GM19239 (cell line): Measurements from ENCODE around the gene POU6F2.
"Not testable (repeated sequence)": the region's sequence is repeated elsewhere in the genome, so short reads cannot be mapped to it uniquely, and the experiment has no call there.

Source experiments
- DNase-seq: peaks from one replicate; pipeline ENCODE4 v3.0.0; 2011; ENCODE audit warnings: low spot score; ENCODE audit not compliant: insufficient read length
- FAIRE-seq: peaks from 2 replicates; lab custom pipeline; 2011; peaks lifted over from hg19 to GRCh38; lab: Jason Lieb, UNC

The POU6F2 gene

GRCh38 chr7:39375047-39375873, 397.6 kb downstream of the POU6F2 start:
- FAIRE-seq (no peak), DNase-seq (no peak)

DNA sequence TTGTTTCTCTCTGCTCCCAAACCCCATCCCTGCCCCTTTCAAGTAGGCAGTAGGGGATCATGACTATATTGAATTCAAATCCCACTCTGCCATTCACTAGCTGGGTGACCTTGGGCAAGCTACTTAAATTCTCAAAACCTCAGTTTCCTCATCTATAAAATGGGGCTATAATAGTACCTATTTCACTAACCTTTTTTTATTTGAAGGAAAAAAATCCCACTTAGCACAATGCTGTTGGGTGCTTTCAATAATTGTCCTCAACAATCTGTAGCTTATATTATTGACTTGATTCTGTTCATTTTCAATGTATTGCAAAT, 398.1 kb downstream of the POU6F2 start:
- DNase-seq (no peak), FAIRE-seq (no peak)

DNA sequence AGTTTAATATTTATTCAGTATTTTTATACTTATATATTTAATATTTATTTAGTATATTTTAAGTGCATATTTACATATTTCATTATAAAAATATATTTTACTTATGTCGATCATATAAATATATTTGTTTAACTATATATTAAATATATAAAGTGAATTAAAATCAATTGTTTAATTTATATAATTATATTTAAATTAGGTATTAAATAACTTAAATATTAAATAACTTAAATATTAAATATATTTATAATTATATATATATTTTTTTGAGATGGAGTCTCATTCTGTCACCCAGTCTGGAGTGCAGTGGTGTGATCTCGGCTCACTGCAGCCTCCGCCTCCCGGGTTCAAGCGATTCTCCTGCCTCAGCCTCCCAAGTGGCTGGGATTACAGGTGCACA, 399.2 kb downstream of the POU6F2 start:
- FAIRE-seq, DNase-seq: not testable (repeated sequence)

DNA sequence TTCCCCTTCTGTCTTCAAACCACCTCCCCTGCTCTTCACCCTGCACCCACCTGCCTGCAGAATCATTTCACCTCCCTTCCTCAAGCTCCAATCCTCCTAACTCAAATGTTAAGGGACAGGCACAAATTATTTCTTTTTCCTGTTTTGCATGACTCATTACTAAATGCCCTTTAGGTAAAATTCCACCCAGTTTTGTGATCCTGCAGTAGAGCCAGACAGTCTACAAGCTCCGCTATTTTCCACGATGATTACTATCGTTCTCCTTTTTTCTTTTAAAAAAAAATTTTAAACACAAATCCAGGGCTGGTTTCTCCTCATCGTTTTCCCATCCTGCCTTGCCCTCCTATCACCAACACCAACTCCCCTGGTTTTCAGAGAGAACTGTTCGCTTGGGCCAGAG, 401.7 kb downstream of the POU6F2 start:
- no peak for DNase-seq
- no peak for FAIRE-seq

GRCh38 chr7:39383136-39383535, 405.4 kb downstream of the POU6F2 start:
- DNase-seq (no peak), FAIRE-seq (no peak)

DNA sequence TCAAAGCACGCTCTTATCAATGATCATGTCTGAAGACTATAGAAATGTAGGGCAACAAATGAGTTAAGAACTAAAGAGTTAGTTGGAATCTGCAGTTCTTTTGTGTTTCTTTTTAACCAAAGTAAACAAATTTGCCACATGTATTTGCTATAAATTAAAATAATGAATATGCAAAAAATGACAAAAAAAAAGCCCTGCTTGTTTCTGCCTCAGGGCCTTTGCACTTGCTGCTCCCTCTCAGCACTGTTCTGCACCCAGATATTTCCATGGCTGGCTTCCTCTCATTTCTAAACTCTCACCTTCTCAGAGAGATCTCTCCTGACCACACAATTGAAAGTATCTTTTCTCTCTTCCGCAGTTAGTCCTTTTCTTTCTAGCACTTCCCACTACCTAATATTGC, 406.7 kb downstream of the POU6F2 start:
- FAIRE-seq = no peak
- no peak for DNase-seq

DNA sequence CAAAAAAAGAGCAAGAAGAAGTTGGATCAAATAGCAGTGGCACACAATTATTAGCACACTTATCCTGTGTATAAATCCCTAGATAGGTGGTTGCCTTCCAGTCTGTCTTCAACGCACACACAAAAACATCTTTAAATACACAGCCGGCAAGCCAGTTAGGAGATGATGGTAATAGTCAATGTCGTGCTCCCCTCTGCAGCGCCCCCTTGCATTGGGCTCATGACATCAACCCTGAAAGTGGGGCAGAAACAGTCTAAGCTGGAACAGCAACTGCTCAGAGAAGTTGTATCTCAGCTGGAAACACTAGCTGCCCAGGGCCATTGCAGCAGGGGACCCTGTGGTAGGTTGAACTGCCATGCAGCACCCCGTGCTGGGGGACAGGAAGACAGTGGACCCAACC, 409.0 kb downstream of the POU6F2 start:
- no peak for FAIRE-seq
- no peak for DNase-seq

DNA sequence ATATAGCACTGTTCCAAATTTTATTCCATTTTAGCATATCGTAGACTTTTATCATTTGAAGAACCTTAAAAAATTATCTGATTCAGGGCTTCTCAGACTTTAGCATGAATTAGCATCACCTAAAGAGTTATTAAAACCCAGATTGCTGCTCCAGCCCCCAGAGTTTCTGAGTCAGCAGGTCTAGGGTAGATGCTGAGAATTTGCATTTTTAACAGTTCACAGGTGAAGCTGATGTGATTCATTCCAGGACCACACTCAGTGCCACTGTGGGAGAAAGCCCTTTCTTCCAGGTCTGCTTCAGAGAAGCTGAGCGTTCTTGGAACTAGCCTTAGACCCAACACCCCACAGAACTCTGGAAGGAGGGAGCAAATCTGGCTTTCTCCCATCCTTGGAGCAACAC, 414.4 kb downstream of the POU6F2 start:
- FAIRE-seq = no peak
- no peak for DNase-seq

- no peak for FAIRE-seq
- no peak for DNase-seq
Observed at GRCh38 chr7:39394105-39394680, 416.5 kb downstream of the POU6F2 start.

- DNase-seq (no peak), FAIRE-seq (no peak)
Observed at GRCh38 chr7:39399458-39399857, 421.7 kb downstream of the POU6F2 start.

GRCh38 chr7:39399986-39400385, 422.3 kb downstream of the POU6F2 start:
- DNase-seq = no peak

DNA sequence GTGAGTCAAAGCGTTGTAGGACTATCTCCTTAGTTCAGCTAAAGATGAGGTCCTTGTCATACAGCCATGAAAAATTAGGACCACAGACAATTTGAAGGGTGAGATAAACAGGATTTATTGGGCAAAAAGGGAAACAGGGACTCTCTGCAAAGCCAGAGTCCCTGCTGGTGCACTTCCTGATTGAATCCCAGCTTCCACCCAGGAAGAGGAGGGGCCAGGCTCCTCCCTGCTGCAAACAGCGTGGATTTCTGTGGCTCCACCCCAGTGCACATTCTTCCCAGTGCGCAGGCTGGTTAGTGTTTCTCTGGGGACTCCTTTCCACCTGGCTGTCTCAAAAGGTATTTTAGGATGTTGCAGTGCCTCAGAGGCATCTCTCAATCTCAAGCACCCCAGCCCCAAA, 423.1 kb downstream of the POU6F2 start:
- FAIRE-seq (no peak), DNase-seq (no peak)

More at GRCh38 chr7:39399986-39400385, 422.3 kb downstream of the POU6F2 start:
- no peak for FAIRE-seq

- FAIRE-seq = no peak
Observed at GRCh38 chr7:39402034-39402433, 424.3 kb downstream of the POU6F2 start.

GRCh38 chr7:39404907-39405306, 427.2 kb downstream of the POU6F2 start:
- FAIRE-seq (no peak), DNase-seq (no peak)

More at GRCh38 chr7:39402034-39402433, 424.3 kb downstream of the POU6F2 start:
- DNase-seq = no peak

DNA sequence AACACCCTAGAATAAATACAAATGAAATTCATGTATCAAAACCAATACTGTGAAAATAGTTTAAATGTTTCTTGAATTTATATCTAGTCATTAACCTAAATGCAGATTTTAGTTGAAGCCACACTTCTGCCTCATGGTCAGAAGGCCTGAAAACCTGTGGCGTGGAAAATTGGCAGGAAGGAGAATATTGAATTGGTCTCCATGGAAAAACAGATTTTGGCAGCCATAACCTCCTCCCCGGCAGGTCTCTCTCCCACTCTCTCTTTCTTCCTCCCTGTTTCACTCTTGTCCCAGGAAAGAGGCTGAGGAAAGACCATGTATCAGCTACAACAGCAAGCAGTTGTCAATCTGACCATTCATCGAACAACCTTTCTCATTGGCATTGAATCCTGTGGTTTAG, 427.9 kb downstream of the POU6F2 start:
- DNase-seq (no peak), FAIRE-seq (no peak)

- FAIRE-seq (no peak), DNase-seq (no peak)
Observed at GRCh38 chr7:39406467-39406866, 428.8 kb downstream of the POU6F2 start.

DNA sequence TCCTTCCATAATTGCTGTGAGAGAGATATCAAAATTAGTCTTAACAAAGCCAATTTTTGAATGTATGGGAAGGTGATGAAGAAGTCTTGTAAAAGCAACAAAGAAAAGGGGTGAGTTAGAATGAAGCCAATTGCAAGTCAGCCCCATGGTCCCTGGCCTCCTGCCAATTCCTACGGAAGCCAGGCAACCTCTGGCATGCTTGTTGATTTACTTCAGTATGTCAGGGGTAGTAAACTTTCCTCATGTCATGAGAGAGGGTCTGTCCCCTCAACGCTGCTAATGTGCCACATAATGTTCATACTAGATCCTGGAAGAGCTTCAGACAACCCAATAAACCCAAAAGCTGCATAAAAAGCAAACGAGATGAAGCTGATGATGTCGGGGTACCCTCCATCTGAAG, 429.4 kb downstream of the POU6F2 start:
- FAIRE-seq (no peak), DNase-seq (no peak)

DNA sequence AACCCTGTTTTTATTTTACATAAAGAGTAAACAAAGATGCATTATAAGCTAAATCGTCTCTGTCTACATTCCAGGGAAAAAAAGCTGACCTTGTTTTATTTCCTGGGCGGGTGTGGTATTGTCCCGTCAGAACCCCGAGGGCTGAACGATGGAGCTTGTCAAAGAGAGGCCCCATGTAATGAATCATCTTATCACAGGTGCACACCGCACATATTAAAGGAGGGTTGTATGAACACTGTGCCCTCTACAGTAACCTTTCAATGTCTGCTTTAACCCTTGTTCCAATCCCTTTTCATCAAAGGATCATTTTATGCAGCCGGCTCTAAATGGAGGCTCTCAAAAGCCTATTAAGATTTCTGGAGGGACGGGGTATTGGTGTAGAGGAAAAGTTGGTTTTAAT, 430.0 kb downstream of the POU6F2 start:
- FAIRE-seq = no peak
- no peak for DNase-seq

- no peak for DNase-seq
- no peak for FAIRE-seq
Observed at GRCh38 chr7:39408906-39409305, 431.2 kb downstream of the POU6F2 start.

DNA sequence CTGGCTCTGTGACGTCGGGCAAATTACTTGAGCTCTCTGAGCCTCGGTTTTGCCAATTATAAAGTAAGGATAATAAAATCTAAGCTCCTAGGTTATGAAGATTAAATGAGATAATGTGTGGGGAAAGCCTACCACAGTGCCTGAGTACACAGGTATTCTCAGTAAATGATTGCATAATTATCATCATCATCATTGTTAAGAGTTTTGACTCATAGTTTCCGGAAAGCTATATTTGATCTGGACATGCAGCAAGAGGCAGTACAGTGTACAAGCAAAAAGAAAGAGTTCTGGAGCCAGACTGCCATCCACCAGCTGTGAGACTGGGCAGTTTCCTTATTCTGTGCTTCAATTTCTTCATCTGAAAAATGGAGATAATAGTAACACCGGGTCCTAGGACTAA, 432.9 kb downstream of the POU6F2 start:
- DNase-seq (no peak), FAIRE-seq (no peak)

GRCh38 chr7:39413636-39414223, 436.0 kb downstream of the POU6F2 start:
- no peak for DNase-seq
- FAIRE-seq = peak; percentile 85
